GM21381 (cell line): ENCODE results near the gene C1orf167.

ENCODE experiments used
- ATAC-seq: cut with Tn5 transposase; IDR thresholded peaks from one replicate; pipeline ENCODE4 v1.9.1; 2021; ENCODE audit warnings: mild to moderate bottlenecking, moderate library complexity; ENCODE audit not compliant: unreplicated experiment

Gene C1orf167

GRCh38 chr1:11735854-11736745 lies 25.9 kb upstream of the C1orf167 start, which contains the start of gene AGTRAP:
Gene AGTRAP, plus strand, starts transcription at chr1:11736136. Its CDS starts 73 bp downstream, at chr1:11736209.
- peak; percentile 68 for ATAC-seq

GRCh38 chr1:11736746-11737639 lies 25.0 kb upstream of the C1orf167 start:
- no peak for ATAC-seq

GRCh38 chr1:11738096-11738495 lies 23.9 kb upstream of the C1orf167 start:
- ATAC-seq: no peak

GRCh38 chr1:11738783-11739182 lies 23.2 kb upstream of the C1orf167 start:
- no peak for ATAC-seq

GRCh38 chr1:11740258-11741192 lies 21.5 kb upstream of the C1orf167 start:
- no peak for ATAC-seq

- ATAC-seq: no peak
Observed at GRCh38 chr1:11741482-11741881, 20.5 kb upstream of the C1orf167 start.

- no peak for ATAC-seq
Observed at GRCh38 chr1:11741919-11742558, 20.0 kb upstream of the C1orf167 start.

- no peak for ATAC-seq
Observed at GRCh38 chr1:11744287-11744686, 17.7 kb upstream of the C1orf167 start.

GRCh38 chr1:11746092-11746491 lies 15.9 kb upstream of the C1orf167 start:
- ATAC-seq: no peak

- ATAC-seq: no peak
Observed at GRCh38 chr1:11746795-11747487, 15.1 kb upstream of the C1orf167 start.

- no peak for ATAC-seq
Observed at GRCh38 chr1:11748294-11749202, 13.4 kb upstream of the C1orf167 start.

GRCh38 chr1:11749203-11749689 lies 12.7 kb upstream of the C1orf167 start:
- ATAC-seq: no peak

GRCh38 chr1:11749996-11750395 lies 12.0 kb upstream of the C1orf167 start:
- ATAC-seq: no peak

GRCh38 chr1:11751087-11751486 lies 10.9 kb upstream of the C1orf167 start:
- ATAC-seq: no peak

- no peak for ATAC-seq
Observed at GRCh38 chr1:11752359-11753088, 9.5 kb upstream of the C1orf167 start.

GRCh38 chr1:11753555-11754208 lies 8.3 kb upstream of the C1orf167 start:
- ATAC-seq: no peak

GRCh38 chr1:11757047-11757446 lies 4.9 kb upstream of the C1orf167 start:
- ATAC-seq: no peak
